Common myeloid progenitor, CD34-positive (primary cell): ENCODE data around the gene SPANXN4.

Experiments used
- CTCF ChIA-PET: fragments of 350-600 bp; sonication (Branson Sonifier 250); formaldehyde crosslinking; loops from one replicate; lab custom pipeline; 2021; ENCODE audit warnings: antibody characterized with exemption; lab: Charles Lee
- POLR2A ChIA-PET: fragments of 350-600 bp; sonication (Branson Sonifier 250); formaldehyde crosslinking; loops from one replicate; lab custom pipeline; 2021; ENCODE audit warnings: antibody characterized with exemption; lab: Charles Lee
- DNase-seq, 3 donors: peaks; one replicate each; pipeline versions ENCODE4 v3.0.0 to v3.0.0-alpha.2; 2013
- H3K27ac ChIP-seq, 2 experiments: 1 replicate in 1 of 2; 2 replicates in 1 of 2; pipeline ENCODE4 v1.7.0; 2013; ENCODE audit warnings: inconsistent platforms in 2 of 2, low read length in 2 of 2, mild to moderate bottlenecking in 2 of 2, low read depth in 1 of 2, moderate library complexity in 1 of 2; ENCODE audit not compliant: severe bottlenecking in 2 of 2, insufficient read depth in 1 of 2, poor library complexity in 1 of 2
- H3K27me3 ChIP-seq, 5 experiments: replicated peaks in 2 of 5; 1 replicate in 3 of 5; 2 replicates in 2 of 5; pipeline versions ENCODE4 v1.6.1 to v1.7.0; 2013; ENCODE audit warnings: low read length in 4 of 5, mild to moderate bottlenecking in 2 of 5, moderate library complexity in 2 of 5, inconsistent platforms in 1 of 5; ENCODE audit not compliant: insufficient read depth in 5 of 5, control insufficient read depth in 4 of 5
- H3K36me3 ChIP-seq, 4 experiments: 1 replicate in 2 of 4; 2 replicates in 2 of 4; pipeline versions ENCODE4 v1.6.1 to v1.7.0; 2013; ENCODE audit warnings: low read length in 3 of 4, control low read depth in 1 of 4, mild to moderate bottlenecking in 1 of 4; ENCODE audit not compliant: control insufficient read depth in 4 of 4, insufficient read depth in 4 of 4
- H3K4me1 ChIP-seq, 4 experiments: 1 replicate in 3 of 4; 2 replicates in 1 of 4; pipeline versions ENCODE4 v1.6.1 to v1.7.1; 2013; ENCODE audit warnings: low read length in 3 of 4, mild to moderate bottlenecking in 3 of 4, control low read depth in 1 of 4, inconsistent platforms in 1 of 4, moderate library complexity in 1 of 4; ENCODE audit not compliant: control insufficient read depth in 4 of 4, insufficient read depth in 4 of 4; ENCODE audit errors: control extremely low read depth in 1 of 4
- H3K4me3 ChIP-seq, 7 experiments: 1 replicate in 4 of 7; 2 replicates in 3 of 7; pipeline versions ENCODE4 v1.5.1 to v1.7.0; 2013; ENCODE audit warnings: mild to moderate bottlenecking in 7 of 7, low read length in 6 of 7, moderate library complexity in 6 of 7, inconsistent platforms in 2 of 7, low read depth in 2 of 7, control low read depth in 1 of 7; ENCODE audit not compliant: insufficient read depth in 4 of 7, control insufficient read depth in 1 of 7; ENCODE audit errors: extremely low read depth in 1 of 7
- H3K9me3 ChIP-seq, 5 experiments: 1 replicate in 4 of 5; 2 replicates in 1 of 5; pipeline versions ENCODE4 v1.6.1 to v1.7.1; 2013; ENCODE audit warnings: low read length in 4 of 5, mild to moderate bottlenecking in 2 of 5, inconsistent platforms in 1 of 5, low read depth in 1 of 5, moderate library complexity in 1 of 5; ENCODE audit not compliant: control insufficient read depth in 4 of 5, insufficient read depth in 2 of 5; ENCODE audit errors: control extremely low read depth in 1 of 5
- WGBS: methylation state at CpG from one replicate; pipeline ENCODE4 v1.1.5; 2013; ENCODE audit not compliant: insufficient coverage; 5-methylcytosine and 5-hydroxymethylcytosine counted together

SPANXN4 gene

GRCh38 chrX:143002206-143002605 is 23.5 kb upstream of the SPANXN4 start:
- no peak overlapping the region for H3K27ac ChIP-seq
- H3K36me3 ChIP-seq: no peaks in the 10 kb centered on the region
- WGBS: 86% methylated on average over 1 of the region's 2 CpGs
- DNase-seq: no peak
- ChIA-PET CTCF (no interaction called here), POLR2A (no interaction called here)
- no peaks in the 10 kb centered on the region for H3K9me3 ChIP-seq
- H3K4me3 ChIP-seq: no peak overlapping the region
- H3K27me3 ChIP-seq: no peaks in the 10 kb centered on the region
- H3K4me1 ChIP-seq: no peaks in the 10 kb centered on the region

- WGBS: 100% methylated on average over 1 of the region's 2 CpGs
- no peaks in the 10 kb centered on the region for H3K4me1 ChIP-seq
- POLR2A ChIA-PET: no interaction called here
- DNase-seq: no peak
- H3K4me3 ChIP-seq: no peak overlapping the region
- H3K27ac ChIP-seq: no peak overlapping the region
- no peaks in the 10 kb centered on the region for H3K9me3 ChIP-seq
- CTCF ChIA-PET: no interaction called here
- H3K36me3 ChIP-seq: no peaks in the 10 kb centered on the region
- no peaks in the 10 kb centered on the region for H3K27me3 ChIP-seq
Measured at GRCh38 chrX:143017272-143017671, 8.5 kb upstream of the SPANXN4 start.

- Histone ChIP-seq H3K9me3 (no peaks in the 10 kb centered on the region), H3K4me3 (no peak overlapping the region), H3K27ac (no peak overlapping the region), H3K4me1 (no peaks in the 10 kb centered on the region), H3K27me3 (no peaks in the 10 kb centered on the region), H3K36me3 (no peaks in the 10 kb centered on the region)
- no peak for DNase-seq
- 66% methylated on average over 6 of the region's 6 CpGs for WGBS
- CTCF ChIA-PET: no interaction called here
- POLR2A ChIA-PET: no interaction called here
Measured at GRCh38 chrX:143027275-143027674, 1.5 kb downstream of the SPANXN4 start.

DNA sequence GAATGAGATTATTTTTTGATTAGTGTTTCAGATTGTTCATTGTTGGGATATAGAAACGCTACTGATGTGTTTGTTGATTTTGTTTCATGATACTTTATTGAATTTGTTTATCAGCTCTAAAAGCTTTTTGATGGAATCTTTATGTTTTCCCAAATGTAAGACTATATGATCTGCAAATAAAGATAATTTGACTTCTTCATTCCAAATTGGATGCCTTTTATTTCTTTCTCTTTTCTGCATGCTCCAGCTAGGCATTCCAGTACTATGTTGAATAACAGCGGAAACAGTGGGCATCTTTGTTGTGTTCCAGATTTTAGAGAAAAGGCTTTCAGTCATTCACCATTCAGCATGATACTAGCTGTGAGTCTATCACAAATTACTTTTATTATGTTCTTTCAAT is 21.8 kb downstream of the SPANXN4 start:
- Histone ChIP-seq H3K27me3 (no peaks in the 10 kb centered on the region), H3K27ac (no peak overlapping the region), H3K9me3 (peaks cover 0 to 1% (median 0%) of the 10 kb centered on the region in 5 experiments), H3K36me3 (no peaks in the 10 kb centered on the region), H3K4me3 (no peak overlapping the region), H3K4me1 (no peaks in the 10 kb centered on the region)
- POLR2A ChIA-PET: no interaction called here
- WGBS: 33% methylated on average over 1 of the region's 2 CpGs
- CTCF ChIA-PET: no interaction called here
- DNase-seq: no peak

DNA sequence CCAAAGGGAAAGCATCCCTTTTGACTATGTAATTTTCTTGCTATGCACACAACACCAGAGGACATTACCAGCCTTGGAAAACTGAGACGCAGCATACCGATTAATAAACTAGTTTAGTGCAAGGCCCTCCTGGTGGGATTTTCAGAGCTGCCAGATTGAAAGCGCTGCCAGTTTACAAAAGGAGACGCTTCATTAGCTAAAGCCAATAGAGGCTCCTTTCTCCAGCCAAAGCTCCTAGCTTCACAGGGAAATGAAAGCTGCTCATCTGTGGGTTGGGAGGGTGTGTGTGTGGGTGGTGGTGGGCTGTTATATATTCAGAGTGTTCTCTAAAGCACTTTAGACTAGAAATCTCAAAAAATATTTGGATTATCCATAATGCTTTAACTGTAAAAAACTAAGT is 32.4 kb downstream of the SPANXN4 start:
- ChIA-PET CTCF (no interaction called here), POLR2A (no interaction called here)
- H3K27ac ChIP-seq: no peak overlapping the region
- no peak for DNase-seq
- H3K4me1 ChIP-seq: no peaks in the 10 kb centered on the region
- no peaks in the 10 kb centered on the region for H3K27me3 ChIP-seq
- no peaks in the 10 kb centered on the region for H3K36me3 ChIP-seq
- WGBS: 100% methylated on average over 2 of the region's 4 CpGs
- H3K9me3 ChIP-seq: no peaks in the 10 kb centered on the region
- no peak overlapping the region for H3K4me3 ChIP-seq

DNA sequence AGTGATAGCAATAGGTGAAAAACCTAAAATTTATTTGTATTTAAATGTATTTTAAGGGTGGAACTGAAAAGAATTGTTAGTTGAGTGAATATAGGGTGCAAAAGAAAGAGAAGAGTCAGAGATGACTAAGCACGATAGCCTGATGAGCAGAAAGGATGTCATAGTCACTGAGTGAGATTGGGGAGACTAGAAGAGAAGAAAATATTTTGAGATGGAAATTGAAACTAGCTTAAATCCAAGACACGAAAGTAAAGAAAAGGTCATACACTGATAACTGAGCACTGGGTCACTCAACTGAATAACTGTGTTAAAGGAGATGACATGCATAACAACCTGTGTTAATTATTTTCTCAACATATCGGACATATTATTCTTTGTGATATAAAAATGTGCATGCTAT is 55.5 kb downstream of the SPANXN4 start:
- H3K4me1 ChIP-seq: no peaks in the 10 kb centered on the region
- 86% methylated on average over 1 of the region's 3 CpGs for WGBS
- CTCF ChIA-PET: no interaction called here

DNA sequence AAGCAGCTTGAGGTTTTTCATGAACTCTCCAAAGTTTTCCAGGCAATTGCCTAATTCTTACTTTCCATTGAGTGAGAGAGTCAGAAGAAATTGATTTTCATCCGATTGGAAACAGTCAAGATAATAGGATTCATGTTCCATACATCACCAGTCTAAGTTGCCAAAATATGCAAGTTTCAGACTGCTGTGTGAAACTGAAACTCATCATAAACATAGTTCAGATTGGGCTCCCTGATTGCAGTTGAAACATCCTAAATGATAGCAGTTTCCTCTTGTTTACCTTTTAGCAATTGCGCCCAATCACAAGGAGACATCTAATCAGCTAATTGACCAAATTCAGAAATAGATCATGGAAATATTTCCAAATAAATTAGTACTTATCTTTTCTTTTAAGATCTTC is 56.8 kb downstream of the SPANXN4 start:
- CTCF ChIA-PET: no interaction called here
- H3K27me3 ChIP-seq: no peaks in the 10 kb centered on the region
- DNase-seq: no peak
- H3K27ac ChIP-seq: no peak overlapping the region
- H3K4me3 ChIP-seq: no peak overlapping the region
- H3K9me3 ChIP-seq: peaks cover 0 to 3% (median 0%) of the 10 kb centered on the region in 5 experiments
- POLR2A ChIA-PET: no interaction called here
- no CpG with 5 or more reads among the region's 2 CpGs for WGBS
- no peaks in the 10 kb centered on the region for H3K36me3 ChIP-seq
- no peaks in the 10 kb centered on the region for H3K4me1 ChIP-seq

More for the DNA sequence above, 55.5 kb downstream of the SPANXN4 start:
- no peaks in the 10 kb centered on the region for H3K27me3 ChIP-seq
- no peak overlapping the region for H3K27ac ChIP-seq
- peaks cover 0 to 3% (median 0%) of the 10 kb centered on the region in 5 experiments for H3K9me3 ChIP-seq
- no peaks in the 10 kb centered on the region for H3K36me3 ChIP-seq
- H3K4me3 ChIP-seq: no peak overlapping the region
- no peak for DNase-seq
- POLR2A ChIA-PET: no interaction called here
